Progenitor cell of endocrine pancreas (in vitro differentiated cells): ENCODE results near the gene ZP2. TPM values are rescaled to one million over a fixed set of nuclear protein-coding genes. Genes with fewer than 3 reads are reported as not detected.

Source experiments
- DNase-seq: peaks from one replicate; pipeline ENCODE4 v3.0.0; 2021; ENCODE audit warnings: low spot score; ENCODE audit not compliant: unreplicated experiment
- H3K27ac Mint-ChIP-seq: 2 replicates; pipeline ENCODE4 v1.8.0; 2021; ENCODE audit warnings: mild to moderate bottlenecking, moderate library complexity, mixed read lengths
- H3K27me3 Mint-ChIP-seq: 2 replicates; pipeline ENCODE4 v1.8.0; 2021; ENCODE audit warnings: mixed read lengths
- H3K36me3 Mint-ChIP-seq: 2 replicates; pipeline ENCODE4 v1.8.0; 2022; ENCODE audit warnings: mixed read lengths; ENCODE audit not compliant: insufficient read depth
- H3K4me1 Mint-ChIP-seq: 2 replicates; pipeline ENCODE4 v1.8.0; 2021; ENCODE audit warnings: low read depth, mixed read lengths
- H3K4me3 Mint-ChIP-seq: 2 replicates; pipeline ENCODE4 v1.8.0; 2021; ENCODE audit warnings: low read depth, mild to moderate bottlenecking, moderate library complexity, mixed read lengths
- H3K9me3 Mint-ChIP-seq: 2 replicates; pipeline ENCODE4 v1.8.0; 2021; ENCODE audit warnings: low read depth, mixed read lengths
- CTCF ChIP-seq: fragments of 200-600 bp; sonication (generic); IDR thresholded peaks from one replicate; pipeline ENCODE4 v1.5.0; 2021; ENCODE audit warnings: antibody characterized with exemption, mild to moderate bottlenecking; ENCODE audit not compliant: unreplicated experiment
- total RNA-seq: library from RNA; stranded (reverse); gene quantifications from 2 replicates; pipeline ENCODE4 v1.2.1, GENCODE V29; 2021

Gene ZP2
- total RNA-seq, 1 donor from 2014 or later: not detected

- H3K27ac Mint-ChIP-seq: peak overlapping the region; percentile 29
- peaks cover 20% of the 10 kb centered on the region for H3K36me3 Mint-ChIP-seq
- no peaks in the 10 kb centered on the region for H3K27me3 Mint-ChIP-seq
- no peak for TF ChIP-seq CTCF
- no peak for DNase-seq
- no peaks in the 10 kb centered on the region for H3K4me1 Mint-ChIP-seq
- no peak overlapping the region for H3K4me3 Mint-ChIP-seq
- H3K9me3 Mint-ChIP-seq: no peaks in the 10 kb centered on the region
Measured at GRCh38 chr16:21166561-21166961, 44.8 kb downstream of the ZP2 start.

DNA sequence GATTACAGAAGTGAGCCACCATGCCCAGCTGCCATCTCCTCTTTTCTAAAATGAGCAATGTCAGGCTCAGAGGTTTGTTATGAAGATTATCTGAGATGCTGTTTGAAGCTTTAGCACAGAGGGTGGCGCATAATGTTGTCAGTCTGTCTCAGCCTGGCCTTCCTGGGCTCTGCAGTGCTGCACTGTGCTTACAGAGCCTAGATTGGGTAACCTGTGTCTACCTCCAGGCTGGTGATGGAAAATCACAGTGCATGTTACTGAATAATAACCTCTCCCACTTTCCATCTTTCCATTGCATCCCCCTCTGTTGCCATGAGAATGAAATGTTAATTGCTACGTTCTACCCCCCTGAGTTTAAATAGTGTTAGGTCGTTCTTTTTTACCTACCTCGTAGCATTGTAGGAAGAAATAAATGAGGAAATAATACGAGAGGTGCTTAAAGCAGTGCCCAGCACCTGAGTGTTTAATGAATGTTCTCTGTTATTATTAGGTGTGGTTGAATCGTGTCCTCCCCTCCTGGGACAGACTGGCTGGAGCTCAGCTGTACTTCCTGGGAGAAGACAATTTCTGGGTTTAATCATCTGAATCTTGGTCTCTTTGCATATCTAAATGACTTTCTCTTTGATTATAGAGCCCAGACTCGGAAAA is 46.7 kb downstream of the ZP2 start:
- H3K27ac Mint-ChIP-seq: no peak overlapping the region
- no peak for TF ChIP-seq CTCF
- H3K36me3 Mint-ChIP-seq: peaks cover 18% of the 10 kb centered on the region
- H3K9me3 Mint-ChIP-seq: no peaks in the 10 kb centered on the region
- H3K27me3 Mint-ChIP-seq: no peaks in the 10 kb centered on the region
- peaks cover 3% of the 10 kb centered on the region for H3K4me1 Mint-ChIP-seq
- H3K4me3 Mint-ChIP-seq: no peak overlapping the region
- no peak for DNase-seq

DNA sequence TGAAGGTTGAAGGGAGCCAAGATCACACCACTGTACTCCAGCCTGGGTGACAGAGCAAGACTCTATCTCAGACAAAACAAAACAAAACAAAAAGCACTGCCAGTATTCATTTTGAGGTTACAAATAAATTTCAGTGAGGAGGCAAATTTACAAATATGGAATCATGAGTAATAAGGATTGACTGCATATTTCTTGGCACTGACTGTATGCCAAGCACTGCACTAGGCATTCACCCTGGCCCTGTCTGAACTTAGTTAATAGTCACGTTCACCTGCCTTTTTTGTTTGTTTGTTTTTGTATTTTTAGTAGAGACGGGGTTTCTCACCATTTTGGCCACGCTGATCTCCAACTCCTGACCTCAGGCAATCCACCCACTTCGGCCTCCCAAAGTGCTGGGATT is 47.8 kb downstream of the ZP2 start:
- no peak for TF ChIP-seq CTCF
- Mint-ChIP-seq H3K27me3 (no peaks in the 10 kb centered on the region), H3K36me3 (peaks cover 18% of the 10 kb centered on the region), H3K4me1 (peaks cover 9% of the 10 kb centered on the region), H3K9me3 (no peaks in the 10 kb centered on the region), H3K27ac (no peak overlapping the region), H3K4me3 (no peak overlapping the region)
- DNase-seq: no peak

DNA sequence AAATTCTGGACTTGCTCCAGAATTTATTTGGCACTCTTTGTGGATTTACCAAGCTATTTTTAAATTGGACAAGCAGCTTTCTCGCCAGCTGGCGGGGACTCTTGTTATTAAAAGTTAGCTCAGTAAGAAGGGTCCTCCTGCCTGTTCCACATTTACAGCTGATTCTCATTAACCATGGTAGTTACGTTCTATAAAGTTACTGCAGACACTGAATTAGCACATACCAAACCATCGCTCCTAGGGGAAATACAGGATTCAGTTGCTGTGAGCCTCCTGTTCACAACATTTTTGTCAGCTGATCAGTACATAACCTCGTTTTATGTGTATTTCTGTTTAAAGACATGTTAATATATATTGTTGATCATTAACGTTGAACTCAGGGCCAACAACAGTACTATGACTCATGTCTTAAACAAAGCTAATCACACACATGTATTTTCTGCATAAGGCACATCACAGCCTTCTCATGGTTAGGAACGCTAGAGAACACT is 48.7 kb downstream of the ZP2 start:
- Mint-ChIP-seq H3K9me3 (no peaks in the 10 kb centered on the region), H3K4me1 (peaks cover 9% of the 10 kb centered on the region), H3K27me3 (no peaks in the 10 kb centered on the region), H3K4me3 (no peak overlapping the region), H3K36me3 (peaks cover 18% of the 10 kb centered on the region), H3K27ac (no peak overlapping the region)
- no peak for TF ChIP-seq CTCF
- DNase-seq: no peak

DNA sequence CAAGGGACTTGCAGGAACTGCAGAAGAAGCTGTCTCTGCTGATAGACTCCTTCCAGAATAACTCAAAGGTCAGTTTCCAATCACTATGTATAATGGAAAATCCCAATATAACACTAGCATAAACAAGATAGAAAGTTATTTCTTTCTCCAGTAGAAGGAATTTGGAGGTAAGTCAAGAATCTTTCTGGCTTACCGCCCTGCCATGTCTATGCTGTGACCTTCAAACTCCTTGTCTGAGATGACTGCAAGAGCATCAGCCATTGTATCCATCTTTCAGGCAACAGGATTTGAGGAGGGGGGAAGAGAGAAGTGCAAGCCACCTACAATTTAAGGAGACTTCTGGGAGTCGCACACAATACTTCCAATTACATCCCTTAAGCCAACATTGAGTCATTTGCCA is 50.2 kb downstream of the ZP2 start:
- Mint-ChIP-seq H3K27me3 (no peaks in the 10 kb centered on the region), H3K9me3 (no peaks in the 10 kb centered on the region), H3K36me3 (peaks cover 15% of the 10 kb centered on the region), H3K4me1 (peaks cover 9% of the 10 kb centered on the region), H3K4me3 (no peak overlapping the region), H3K27ac (no peak overlapping the region)
- no peak for TF ChIP-seq CTCF
- no peak for DNase-seq
